ENCODE measurements around the gene PPIC.
"Not testable (repeated sequence)": the region's sequence is repeated elsewhere in the genome, so short reads cannot be mapped to it uniquely, and the experiment has no call there.

PPIC gene

DNA sequence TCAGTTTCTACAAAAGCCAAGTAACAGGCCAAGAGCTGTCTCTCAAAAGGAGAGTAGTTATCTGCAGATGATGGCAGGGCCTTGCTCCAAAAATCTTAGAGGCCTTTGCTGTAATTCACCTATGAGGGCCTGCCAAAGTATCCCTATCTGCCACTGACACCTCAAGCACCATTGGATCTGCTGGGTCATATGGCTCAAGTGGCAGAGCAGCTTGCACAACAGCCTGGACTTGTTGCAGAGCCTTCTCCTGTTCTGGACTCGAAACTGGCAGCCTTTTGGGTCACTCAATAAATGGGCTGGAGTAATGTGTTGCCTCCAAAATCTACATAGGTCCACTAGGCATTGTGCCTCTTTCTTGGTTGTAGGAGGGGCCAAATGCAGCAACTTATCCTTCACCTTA, 62.8 kb downstream of the PPIC start:
- in situ Hi-C loops (cut with HindIII; ENCODE audit: low pct_ligation_motif_present, low pct_unique_long_range_greater_than_20kb, low sequenced_read_pairs); DNase-seq: not testable (repeated sequence)

All from ACHN (cell line).